Kidney (tissue), 14 donors: ENCODE data around the gene CPED1. TPM values are rescaled to one million over a fixed set of nuclear protein-coding genes. Genes with fewer than 3 reads are reported as not detected.

Experiments used
- DNase-seq, 5 donors: peaks; one replicate each; pipeline ENCODE4 v3.0.0-alpha.2; 2013 to 2020
- FAIRE-seq: peaks from 2 replicates; lab custom pipeline; 2012; peaks lifted over from hg19 to GRCh38; lab: Jason Lieb, UNC
- H3K27ac ChIP-seq, 2 donors: one replicate each; pipeline ENCODE4 v1.7.0; 2013; ENCODE audit warnings: low read depth in 2 of 2, low read length in 2 of 2, inconsistent platforms in 1 of 2
- H3K27me3 ChIP-seq: one replicate; pipeline ENCODE4 v1.7.1; 2013; ENCODE audit warnings: low read length, inconsistent platforms; ENCODE audit not compliant: control insufficient read depth, insufficient read depth
- H3K36me3 ChIP-seq, 3 donors: one replicate each; pipeline versions ENCODE4 v1.7.0 to v1.7.1; 2013; ENCODE audit warnings: low read length in 3 of 3, control low read depth in 1 of 3, inconsistent platforms in 1 of 3; ENCODE audit not compliant: insufficient read depth in 3 of 3, control insufficient read depth in 2 of 3
- H3K4me1 ChIP-seq, 3 donors: one replicate each; pipeline versions ENCODE4 v1.7.0 to v1.7.1; 2013; ENCODE audit warnings: low read length in 3 of 3, inconsistent platforms in 1 of 3, low read depth in 1 of 3; ENCODE audit not compliant: control insufficient read depth in 2 of 3, insufficient read depth in 2 of 3
- H3K4me3 ChIP-seq, 3 donors: one replicate each; pipeline versions ENCODE4 v1.7.0 to v1.8.1; 2013; ENCODE audit warnings: low read length in 3 of 3, control low read depth in 1 of 3, inconsistent platforms in 1 of 3
- H3K9ac ChIP-seq, 3 donors: one replicate each; pipeline versions ENCODE4 v1.7.0 to v1.7.1; 2013; ENCODE audit warnings: low read length in 3 of 3, control low read depth in 1 of 3, inconsistent platforms in 1 of 3
- H3K9me3 ChIP-seq, 3 donors: one replicate each; pipeline versions ENCODE4 v1.7.0 to v1.7.1; 2013; ENCODE audit warnings: low read length in 3 of 3, control low read depth in 1 of 3, inconsistent platforms in 1 of 3; ENCODE audit not compliant: control insufficient read depth in 2 of 3, insufficient read depth in 1 of 3
- CTCF ChIP-seq: IDR thresholded peaks from 3 replicates; pipeline ENCODE4 v1.5.1; 2012; ENCODE audit warnings: mild to moderate bottlenecking, moderate library complexity, borderline replicate concordance; ENCODE audit not compliant: insufficient read depth; ENCODE audit errors: extremely low read depth
- intact Hi-C: fragments of 100-400 bp; cut with DNase I; formaldehyde crosslinking; loops from one replicate; pipeline ENCODE4 v1.11.1; 2022
- polyA plus RNA-seq: library from polyadenylated mRNA; stranded (reverse); fragments of 350-450 nt; fragmentation: Illumina TruSeq; extraction: RNeasy Lipid Tissue Mini Kit (QIAGEN cat#74804); gene quantifications from one replicate; pipeline ENCODE4 v1.2.3, GENCODE V29; 2014; ENCODE audit warnings: low read depth, low replicate concordance; ENCODE audit not compliant: insufficient read depth
- total RNA-seq: library from RNA; stranded (reverse); fragmentation: NEBNext Ultra II Directional; extraction: Animal tissue kit (Norgen Biotek cat#: 25700); gene quantifications from one replicate; pipeline ENCODE4 v1.2.1, GENCODE V29; 2021
- donor health status: control.
- donor health status: control.
- donor health status: control.
- donor health status: control.
- donor health status: control.
- donor health status: DM: yes; HTN: yes; CAD: no.
- donor health status: Normal renal cell carcinoma (clear cell type).

Gene CPED1
- total and polyA plus RNA-seq, 2 donors from 2014 or later: 2.9 to 16.9 TPM

GRCh38 chr7:121322460-121322859 lies 333.9 kb downstream of the CPED1 start:
- Histone ChIP-seq H3K27ac (no peak overlapping the region), H3K36me3 (no peaks in the 10 kb centered on the region), H3K9ac (no peak overlapping the region), H3K27me3 (no peaks in the 10 kb centered on the region), H3K4me1 (no peaks in the 10 kb centered on the region), H3K4me3 (no peak overlapping the region), H3K9me3 (no peaks in the 10 kb centered on the region)
- FAIRE-seq (no peak), DNase-seq (no peak)
- no peak for TF ChIP-seq CTCF
- intact Hi-C loops: no loop called here

GRCh38 chr7:121323515-121324302 lies 335.2 kb downstream of the CPED1 start:
- FAIRE-seq (no peak), DNase-seq (no peak)

GRCh38 chr7:121327671-121328070 lies 339.2 kb downstream of the CPED1 start:
- no peak for TF ChIP-seq CTCF
- Histone ChIP-seq H3K4me3 (no peak overlapping the region), H3K4me1 (peaks cover 0 to 8% (median 0%) of the 10 kb centered on the region in 3 donors), H3K27me3 (peaks cover 31% of the 10 kb centered on the region), H3K9ac (no peak overlapping the region), H3K36me3 (no peaks in the 10 kb centered on the region), H3K27ac (no peak overlapping the region), H3K9me3 (no peaks in the 10 kb centered on the region)
- intact Hi-C loops: no loop called here
- FAIRE-seq (no peak), DNase-seq (no peak)

More at GRCh38 chr7:121323515-121324302, 335.2 kb downstream of the CPED1 start:
- no peak overlapping the region for H3K9ac ChIP-seq
- intact Hi-C loops: no loop called here
- H3K27me3 ChIP-seq: peaks cover 8% of the 10 kb centered on the region
- no peaks in the 10 kb centered on the region for H3K4me1 ChIP-seq
- no peak overlapping the region for H3K27ac ChIP-seq
- TF ChIP-seq CTCF: no peak
- no peaks in the 10 kb centered on the region for H3K36me3 ChIP-seq
- no peaks in the 10 kb centered on the region for H3K9me3 ChIP-seq
- H3K4me3 ChIP-seq: no peak overlapping the region
